Adrenal gland (tissue), 12 donors: ENCODE results near the gene NNT. TPM values are rescaled to one million over a fixed set of nuclear protein-coding genes. Genes with fewer than 3 reads are reported as not detected.
A peak's percentile ranks its signal among the peaks of the same experiment; 100 is the strongest.

Experiments
- DNase-seq, 7 donors: peaks; one replicate each; pipeline ENCODE4 v3.0.0-alpha.2; 2019 to 2020
- H3K27ac ChIP-seq, 5 donors: fragments of 200-600 bp; sonication (generic) in 4 of 5; 1 replicate in 3 of 5; 2 replicates in 2 of 5; pipeline versions ENCODE4 v1.5.1 to v1.8.0; 2016 to 2020; ENCODE audit warnings: mild to moderate bottlenecking in 1 of 5
- H3K27me3 ChIP-seq: fragments of 200-600 bp; 2 replicates; pipeline ENCODE4 v1.8.0; 2021
- H3K36me3 ChIP-seq, 2 donors: fragments of 200-600 bp; replicated peaks in 1 of 2; 1 replicate in 1 of 2; 2 replicates in 1 of 2; pipeline versions ENCODE4 v1.5.1 to v1.8.0; 2018 to 2022
- H3K4me1 ChIP-seq, 2 donors: fragments of 200-600 bp; replicated peaks in 1 of 2; 1 replicate in 1 of 2; 2 replicates in 1 of 2; pipeline versions ENCODE4 v1.5.1 to v1.8.0; 2018 to 2021
- H3K4me3 ChIP-seq, 4 donors: fragments of 200-600 bp; sonication (generic) in 3 of 4; one replicate each; pipeline ENCODE4 v1.5.1; 2016 to 2018
- H3K9me3 ChIP-seq, 3 donors: fragments of 200-600 bp; sonication (generic) in 1 of 3; replicated peaks in 1 of 3; 1 replicate in 2 of 3; 2 replicates in 1 of 3; pipeline versions ENCODE4 v1.5.1 to v1.8.0; 2016 to 2021
- CTCF ChIP-seq, 6 experiments: fragments of 450-650 bp in 4 of 6; fragments of 200-600 bp in 2 of 6; sonication (generic) in 1 of 6; IDR thresholded peaks; 1 replicate in 5 of 6; 2 replicates in 1 of 6; pipeline versions ENCODE4 v1.5.1 to v1.8.0; 2016 to 2021; ENCODE audit warnings: antibody characterized with exemption in 6 of 6, mild to moderate bottlenecking in 2 of 6, moderate library complexity in 1 of 6
- POLR2A ChIP-seq, 2 donors: fragments of 450-650 bp; IDR thresholded peaks; one replicate each; pipeline ENCODE4 v1.6.1; 2017; ENCODE audit warnings: antibody characterized with exemption in 2 of 2, mild to moderate bottlenecking in 2 of 2, moderate library complexity in 1 of 2
- WGBS, 4 donors: extraction: QIAGEN DNeasy Blood & Tissue Kit in 2 of 4; methylation state at CpG; one replicate each; pipeline versions ENCODE4 v1.1.5 to v1.1.7; 2013 to 2017; 5-methylcytosine and 5-hydroxymethylcytosine counted together
- intact Hi-C, 2 donors: fragments of 100-400 bp; cut with DNase I; formaldehyde crosslinking; loops; one replicate each; pipeline versions ENCODE4 v1.14.1 to v1.15.0; 2022 to 2023
- polyA plus RNA-seq, 3 donors: library from polyadenylated mRNA; stranded (reverse); fragments of 200-250 nt in 2 of 3; fragments of 350-450 nt in 1 of 3; fragmentation: Illumina TruSeq in 1 of 3; extraction: RNeasy Lipid Tissue Mini Kit (QIAGEN cat#74804) in 1 of 3; gene quantifications; one replicate each; pipeline ENCODE4 v1.2.3, GENCODE V29; 2013 to 2014
- total RNA-seq, 9 donors: library from RNA; depleted of rRNA in 4 of 9; stranded (reverse); fragments of >200 nt in 4 of 9; fragments of 120-200 nt in 1 of 9; fragmentation: NEBNext Ultra II Directional in 1 of 9; extraction: Animal tissue kit (Norgen Biotek cat#: 25700) in 1 of 9; gene quantifications; one replicate each; pipeline versions ENCODE4 v1.1.0 to v1.2.4, GENCODE V29; 2013 to 2023
- donor health status: healthy with polysubstance abuse.
- donor health status: Bipolar disorder and iron deficiency.
- donor health status: DM: yes; HTN: yes; CAD: no.
- donor health status: DM: no; HTN: no; CAD: no.
- donor health status: DM: no; HTN: no; CAD: no.
- donor health status: DM: yes; HTN: yes; CAD: no.

The NNT gene
- total and polyA plus RNA-seq, 12 donors, result 6.9 to 104 (median 59.1) TPM

- no peaks in the 10 kb centered on the region for H3K36me3 ChIP-seq
- peaks cover 7 to 14% of the 10 kb centered on the region in 2 donors for H3K4me1 ChIP-seq
- intact Hi-C loops, result no loop called here
- 83 to 92% (median 88%) methylated on average over 3 of the region's 3 CpGs for WGBS, 4 donors
- no peaks in the 10 kb centered on the region for H3K9me3 ChIP-seq
- DNase-seq, result no peak
- no peaks in the 10 kb centered on the region for H3K27me3 ChIP-seq
- H3K27ac ChIP-seq, result no peak overlapping the region
- TF ChIP-seq POLR2A (IDR thresholded peaks at IDR 0.05), result no peak
- TF ChIP-seq CTCF (IDR thresholded peaks at IDR 0.05), result no peak
- no peak overlapping the region for H3K4me3 ChIP-seq
These were observed 35.0 kb upstream of the NNT start for GRCh38 chr5:43567967-43568366.

- intact Hi-C loops, result no loop called here
- DNase-seq, result no peak
- Histone ChIP-seq H3K36me3 (no peaks in the 10 kb centered on the region), H3K27ac (no peak overlapping the region), H3K4me1 (peaks cover 7 to 17% of the 10 kb centered on the region in 2 donors), H3K4me3 (no peak overlapping the region), H3K9me3 (no peaks in the 10 kb centered on the region), H3K27me3 (no peaks in the 10 kb centered on the region)
- TF ChIP-seq POLR2A (IDR thresholded peaks at IDR 0.05) (no peak), CTCF (IDR thresholded peaks at IDR 0.05) (no peak)
- WGBS, 4 donors, result 69 to 78% (median 76%) methylated on average over 4 of the region's 4 CpGs
These were observed 33.7 kb upstream of the NNT start for GRCh38 chr5:43569236-43569746.

DNA sequence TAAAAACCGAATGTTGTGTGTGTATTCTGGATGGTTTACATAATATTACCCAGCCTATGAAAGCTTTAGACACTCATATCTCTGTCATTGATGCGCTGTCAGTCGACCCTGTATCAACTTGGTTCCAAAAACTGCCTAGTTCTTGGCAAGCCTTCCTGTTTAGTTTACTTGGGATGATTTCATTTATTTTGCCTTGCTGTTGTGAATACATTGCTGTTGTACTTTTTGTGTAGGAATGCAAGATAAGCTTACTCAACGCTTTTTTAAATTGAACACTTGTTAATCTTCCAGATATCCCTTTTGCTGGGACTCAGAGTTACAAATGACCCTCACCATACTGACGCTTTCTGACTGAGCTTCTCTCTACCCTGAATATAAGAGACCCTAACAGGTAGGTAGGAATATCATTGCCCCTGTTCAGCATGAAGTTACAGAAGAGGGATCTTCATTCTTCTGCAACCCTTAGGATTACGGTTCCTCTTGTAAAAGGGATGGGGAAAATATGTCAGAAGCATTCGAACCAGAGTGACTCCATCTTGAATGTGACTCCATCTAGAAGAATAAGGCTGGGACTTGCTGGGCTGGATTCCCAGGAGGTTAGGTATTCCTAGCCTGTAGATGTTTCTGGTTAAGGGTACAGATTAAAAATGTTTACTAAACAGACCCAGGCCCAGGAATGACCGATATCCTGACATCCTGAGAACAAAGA, 32.4 kb upstream of the NNT start:
- Histone ChIP-seq H3K27ac (peak overlapping the region in 1 of 5 donors; percentile 25), H3K4me3 (no peak overlapping the region), H3K9me3 (no peaks in the 10 kb centered on the region), H3K36me3 (no peaks in the 10 kb centered on the region), H3K27me3 (no peaks in the 10 kb centered on the region), H3K4me1 (peaks cover 7 to 17% of the 10 kb centered on the region in 2 donors)
- no peak for DNase-seq
- TF ChIP-seq POLR2A (IDR thresholded peaks at IDR 0.05) (no peak), CTCF (IDR thresholded peaks at IDR 0.05) (no peak)
- intact Hi-C loops, result no loop called here
- 83 to 91% (median 86%) methylated on average over 8 of the region's 8 CpGs for WGBS, 4 donors

DNA sequence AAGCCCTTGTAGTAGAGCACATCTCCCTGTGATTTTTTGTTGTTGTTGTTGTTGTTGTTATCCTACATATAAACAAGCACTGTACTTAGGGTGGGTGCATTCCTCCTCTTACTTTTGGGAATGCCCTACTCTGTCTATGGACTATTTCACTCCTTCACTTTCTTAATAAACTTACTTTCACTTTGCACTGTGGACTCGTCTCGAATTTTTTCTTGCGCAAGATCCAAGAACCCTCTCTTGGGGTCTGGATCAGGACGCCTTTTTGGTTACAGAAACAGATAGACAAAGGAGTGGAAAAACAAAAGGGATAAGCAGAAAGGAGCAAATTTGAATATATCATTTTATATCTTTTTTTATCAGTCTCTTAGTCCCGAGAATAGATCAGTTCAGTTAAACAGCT, 31.7 kb upstream of the NNT start:
- Histone ChIP-seq H3K27ac (peak overlapping the region in 1 of 5 donors; percentile 25), H3K4me1 (peaks cover 7 to 17% of the 10 kb centered on the region in 2 donors), H3K27me3 (no peaks in the 10 kb centered on the region), H3K9me3 (no peaks in the 10 kb centered on the region), H3K36me3 (no peaks in the 10 kb centered on the region), H3K4me3 (no peak overlapping the region)
- 63 to 78% (median 72%) methylated on average over 5 of the region's 5 CpGs for WGBS, 4 donors
- intact Hi-C loops, result no loop called here
- DNase-seq, result no peak
- TF ChIP-seq CTCF (IDR thresholded peaks at IDR 0.05), result no peak
- no peak for TF ChIP-seq POLR2A (IDR thresholded peaks at IDR 0.05)
